ENCODE results near the gene CYSRT1.
A peak's percentile ranks its signal among the peaks of the same experiment; 100 is the strongest.

The CYSRT1 gene

GRCh38 chr9:137224830-137225694, at the start of gene CYSRT1:
Gene CYSRT1, plus strand, starts transcription at chr9:137225174. Its CDS starts 448 bp downstream, at chr9:137225622.
- Histone ChIP-seq H3K4me3 (peak within 1 kb of the TSS; percentile 51 to 69 (median 60)), H3K27ac (peak within 1 kb of the TSS in 20 of 21 experiments; percentile 77 to 97 (median 92))

GRCh38 chr9:137175345-137175961, 49.5 kb upstream of the CYSRT1 start:
- Histone ChIP-seq H3K27ac (no peak overlapping the region), H3K4me3 (no peak overlapping the region)

GRCh38 chr9:137176302-137177182, 48.4 kb upstream of the CYSRT1 start:
- Histone ChIP-seq H3K4me3 (no peak overlapping the region), H3K27ac (no peak overlapping the region)

- no peak overlapping the region for H3K27ac ChIP-seq
- H3K4me3 ChIP-seq = no peak overlapping the region
Measured at GRCh38 chr9:137178201-137178938, 46.6 kb upstream of the CYSRT1 start.

GRCh38 chr9:137178939-137179630, 45.9 kb upstream of the CYSRT1 start:
- Histone ChIP-seq H3K4me3 (no peak overlapping the region), H3K27ac (no peak overlapping the region)

- no peak overlapping the region for H3K4me3 ChIP-seq
- no peak overlapping the region for H3K27ac ChIP-seq
Measured at GRCh38 chr9:137179761-137180160, 45.2 kb upstream of the CYSRT1 start.

GRCh38 chr9:137180491-137180890, 44.5 kb upstream of the CYSRT1 start:
- Histone ChIP-seq H3K27ac (no peak overlapping the region), H3K4me3 (no peak overlapping the region)

- Histone ChIP-seq H3K4me3 (no peak overlapping the region), H3K27ac (no peak overlapping the region)
Measured at GRCh38 chr9:137181680-137182079, 43.3 kb upstream of the CYSRT1 start.

GRCh38 chr9:137182836-137183235, 42.1 kb upstream of the CYSRT1 start:
- Histone ChIP-seq H3K4me3 (no peak overlapping the region), H3K27ac (no peak overlapping the region)

- Histone ChIP-seq H3K4me3 (no peak overlapping the region), H3K27ac (no peak overlapping the region)
Measured at GRCh38 chr9:137183980-137184595, 40.9 kb upstream of the CYSRT1 start.

- Histone ChIP-seq H3K27ac (no peak overlapping the region), H3K4me3 (no peak overlapping the region)
Measured at GRCh38 chr9:137184881-137185660, 39.9 kb upstream of the CYSRT1 start.

GRCh38 chr9:137185921-137186320, 39.1 kb upstream of the CYSRT1 start:
- no peak overlapping the region for H3K27ac ChIP-seq
- H3K4me3 ChIP-seq = no peak overlapping the region

- no peak overlapping the region for H3K4me3 ChIP-seq
- no peak overlapping the region for H3K27ac ChIP-seq
Measured at GRCh38 chr9:137186385-137186784, 38.6 kb upstream of the CYSRT1 start.

- peak overlapping the region; percentile 77 to 99 (median 90) for H3K4me3 ChIP-seq
- H3K27ac ChIP-seq = peak overlapping the region in 5 of 21 experiments; percentile 91 to 99 (median 97)
Measured at GRCh38 chr9:137187386-137187785, 37.6 kb upstream of the CYSRT1 start.

- Histone ChIP-seq H3K4me3 (peak overlapping the region; percentile 77 to 99 (median 90)), H3K27ac (peak overlapping the region; percentile 91 to 99 (median 97))
Measured at GRCh38 chr9:137188086-137188489, 36.9 kb upstream of the CYSRT1 start.

GRCh38 chr9:137188490-137189296, 36.3 kb upstream of the CYSRT1 start, which contains the start of the genes ANAPC2 and SSNA1:
Gene ANAPC2, minus strand, starts transcription at chr9:137188560. Its CDS starts 28 bp downstream, at chr9:137188532.
Gene SSNA1, plus strand, starts transcription at chr9:137188676. Its CDS starts 51 bp downstream, at chr9:137188727.
- Histone ChIP-seq H3K27ac (peak within 1 kb of the TSS; percentile 91 to 99 (median 97)), H3K4me3 (peak within 1 kb of the TSS; percentile 77 to 99 (median 90))
